ENCODE data around the gene WDR7.

Gene WDR7

DNA sequence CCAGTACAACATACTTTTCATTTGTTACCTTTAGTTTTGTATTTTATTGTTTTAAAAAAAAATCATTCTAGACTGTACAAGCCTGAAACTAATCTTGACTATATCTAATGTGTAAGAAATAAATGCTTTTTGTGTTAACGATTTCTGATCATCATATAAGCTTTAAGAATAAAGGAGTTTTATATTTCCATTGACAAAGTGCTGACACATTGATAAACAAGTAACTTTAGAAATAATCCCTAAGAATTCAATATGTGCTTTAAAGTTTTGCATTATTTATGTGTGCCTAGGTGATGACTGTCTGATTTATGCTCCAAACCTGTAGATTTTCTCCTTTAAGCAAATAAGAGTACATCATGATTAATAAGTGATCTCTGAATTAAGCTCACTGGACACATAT lies 248.5 kb downstream of the WDR7 start:
- no peak for DNase-seq

DNA sequence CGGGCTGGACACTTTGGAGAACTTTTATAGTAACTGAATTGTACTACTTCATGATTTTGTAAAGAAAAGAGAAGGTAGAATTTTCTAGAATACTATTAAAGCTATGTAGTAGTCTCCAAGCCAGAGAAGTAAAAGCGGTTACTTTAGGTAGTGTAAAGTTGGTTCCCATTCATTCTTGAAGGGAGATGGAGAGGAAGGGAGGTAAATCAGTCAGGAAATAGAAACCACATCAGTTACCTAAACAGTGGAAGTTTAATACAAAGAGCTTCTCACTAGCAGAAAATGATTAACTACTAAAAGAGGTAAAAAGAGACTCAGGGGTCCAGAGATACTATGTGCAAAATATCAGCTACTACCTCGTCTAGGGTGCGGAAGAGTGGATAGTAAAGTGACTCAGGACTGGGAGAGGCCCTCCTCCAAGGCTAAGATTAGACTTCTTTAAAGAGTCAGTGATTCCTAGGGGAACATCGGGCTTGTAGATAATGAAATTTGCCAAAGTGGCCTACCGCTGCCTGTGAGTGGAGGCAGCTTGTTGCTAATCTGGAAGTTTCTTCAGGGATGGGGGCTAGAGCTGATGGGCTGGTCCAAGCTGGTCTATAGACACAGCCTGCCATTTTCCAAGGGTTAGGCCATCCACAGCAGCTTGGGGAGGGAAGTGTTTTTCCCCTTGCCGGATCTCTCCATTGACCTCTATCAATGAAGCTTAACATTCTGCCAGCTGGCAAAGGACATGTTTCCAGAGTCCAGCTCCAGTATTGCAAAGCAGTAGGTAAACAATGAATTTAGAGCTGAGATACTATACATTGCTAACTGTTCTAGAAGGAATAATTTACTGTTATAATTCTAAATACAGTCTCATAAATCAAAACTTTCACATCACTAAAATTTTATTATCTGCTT lies 249.3 kb downstream of the WDR7 start:
- DNase-seq: no peak

DNA sequence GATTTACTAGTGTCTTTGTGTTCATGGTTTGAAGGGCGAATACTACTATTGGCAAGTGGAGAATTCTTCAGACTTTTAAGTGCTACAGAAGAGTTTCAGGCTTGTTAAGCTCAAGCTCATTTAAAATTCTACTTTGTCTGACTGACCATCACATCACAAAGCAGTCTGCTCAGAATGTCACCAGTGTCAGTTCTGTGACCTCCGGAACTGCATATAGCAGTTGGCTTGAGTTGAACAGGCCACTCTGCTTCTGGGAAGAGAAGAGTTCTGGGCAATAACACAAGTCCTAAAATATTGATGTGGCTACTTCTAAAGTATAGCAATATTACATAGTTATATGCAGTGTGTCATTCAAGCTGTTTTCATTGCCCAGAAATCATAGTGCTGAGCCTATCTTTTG lies 250.8 kb downstream of the WDR7 start:
- DNase-seq: no peak

DNA sequence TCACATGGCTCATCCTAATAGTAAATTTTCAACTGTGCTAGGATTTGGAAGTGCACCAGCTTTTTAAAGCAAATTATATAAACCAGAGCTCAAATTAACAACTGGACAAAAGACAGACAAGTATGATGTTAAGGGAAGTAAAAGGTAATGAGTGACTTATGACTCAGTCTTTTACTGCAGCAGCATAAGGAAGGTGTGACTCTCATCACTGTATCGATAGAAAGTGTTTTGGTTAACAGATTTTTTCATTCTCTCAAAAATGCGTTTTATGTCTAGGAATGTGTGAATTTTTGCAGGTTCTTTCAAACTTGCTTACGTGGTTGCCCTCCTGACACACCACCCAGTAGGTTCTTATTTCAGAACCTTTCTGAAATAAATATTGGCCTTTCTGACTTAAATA lies 251.5 kb downstream of the WDR7 start:
- no peak for DNase-seq

DNA sequence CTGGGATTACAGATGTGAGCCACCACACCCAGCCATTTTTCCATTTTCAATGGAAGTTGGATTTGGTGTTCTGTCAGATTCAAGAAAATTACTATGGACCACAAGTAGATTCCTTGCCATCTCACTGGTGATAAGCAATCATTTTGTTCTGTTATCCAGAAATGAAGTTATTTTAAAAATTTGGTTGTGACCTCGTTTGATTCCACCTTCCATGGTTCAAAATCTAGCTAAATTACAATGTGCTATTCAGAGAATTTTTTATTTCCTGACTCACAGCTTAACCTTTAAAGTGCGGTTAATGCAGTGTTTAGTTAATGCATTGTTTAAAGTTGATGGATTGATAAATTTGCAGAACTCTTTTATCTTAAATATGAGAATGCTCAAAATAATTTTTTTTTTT lies 252.5 kb downstream of the WDR7 start:
- no peak for DNase-seq

DNA sequence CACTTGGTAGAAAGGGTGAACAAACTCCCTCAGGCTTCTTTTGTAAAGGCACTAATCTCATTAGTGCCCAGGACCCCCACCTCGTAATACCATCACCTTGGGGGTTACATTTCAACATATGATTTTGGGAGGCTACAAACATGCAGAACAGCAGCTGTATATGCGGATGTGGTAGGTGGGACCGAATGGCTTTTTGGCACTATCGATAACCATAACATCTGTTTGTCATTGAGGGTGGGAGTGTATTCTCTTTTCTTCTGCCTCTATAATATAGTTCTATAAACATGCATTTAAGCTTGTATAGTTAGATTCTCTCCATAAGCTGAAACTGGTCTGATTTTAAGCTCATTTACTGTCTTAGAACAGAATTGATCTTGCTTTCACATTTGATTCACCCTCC lies 256.6 kb downstream of the WDR7 start:
- DNase-seq: no peak

DNA sequence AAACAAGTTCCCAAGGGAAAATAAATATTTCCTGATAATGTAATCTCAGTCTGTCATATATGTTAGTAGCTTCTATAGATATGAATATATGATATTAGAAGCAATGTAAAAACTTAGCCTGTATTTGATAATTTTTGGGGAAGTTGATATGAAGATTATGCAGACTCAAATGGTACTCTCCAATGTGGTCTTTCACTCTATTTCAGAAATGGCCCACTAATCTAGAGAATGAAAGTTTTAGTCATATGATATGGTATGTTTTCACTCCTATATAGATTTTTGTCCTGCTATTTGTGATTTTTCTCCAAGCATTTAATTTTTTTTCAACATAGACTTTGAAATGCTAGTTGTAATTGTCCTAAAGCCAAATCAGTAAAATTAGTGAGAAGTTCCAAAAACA lies 259.1 kb downstream of the WDR7 start:
- no peak for DNase-seq

DNA sequence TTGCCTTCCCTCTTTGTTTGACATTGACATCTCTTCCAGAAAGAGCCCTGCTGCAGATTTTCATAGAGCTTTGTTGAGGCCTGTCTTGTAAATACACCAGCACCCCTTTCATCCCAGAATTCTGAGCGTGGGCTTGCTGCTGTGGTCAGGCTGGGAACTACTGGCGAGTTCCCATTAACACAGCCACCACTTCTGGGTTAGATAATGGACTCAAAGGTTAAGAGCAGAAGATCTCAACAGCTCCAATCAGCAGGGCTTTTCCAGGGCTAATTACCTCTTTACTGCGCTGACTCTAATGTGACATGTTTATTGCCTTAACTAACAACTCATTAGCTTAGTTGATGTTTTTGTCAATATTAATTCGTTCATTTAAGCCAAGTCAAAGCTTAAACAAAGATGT lies 259.8 kb downstream of the WDR7 start:
- no peak for DNase-seq

DNA sequence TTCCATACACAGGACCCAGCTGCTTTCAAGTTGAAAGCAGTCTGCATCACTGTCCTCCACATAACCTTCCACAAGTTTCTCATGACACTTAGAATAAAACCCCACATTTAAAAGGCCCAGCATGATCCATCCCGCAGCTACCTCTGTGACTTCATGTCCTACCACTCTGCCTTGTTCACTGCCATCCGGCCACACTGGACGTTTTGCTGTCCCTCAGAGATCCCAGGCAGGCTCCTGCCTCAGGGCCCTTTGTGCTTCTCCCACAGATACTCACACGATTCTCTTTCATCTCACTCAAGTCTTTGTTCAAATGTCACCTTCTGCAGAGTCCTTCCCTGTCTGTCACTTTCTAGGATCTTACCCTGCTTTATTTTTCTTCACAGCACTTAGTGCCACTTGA lies 262.8 kb downstream of the WDR7 start:
- DNase-seq: no peak

DNA sequence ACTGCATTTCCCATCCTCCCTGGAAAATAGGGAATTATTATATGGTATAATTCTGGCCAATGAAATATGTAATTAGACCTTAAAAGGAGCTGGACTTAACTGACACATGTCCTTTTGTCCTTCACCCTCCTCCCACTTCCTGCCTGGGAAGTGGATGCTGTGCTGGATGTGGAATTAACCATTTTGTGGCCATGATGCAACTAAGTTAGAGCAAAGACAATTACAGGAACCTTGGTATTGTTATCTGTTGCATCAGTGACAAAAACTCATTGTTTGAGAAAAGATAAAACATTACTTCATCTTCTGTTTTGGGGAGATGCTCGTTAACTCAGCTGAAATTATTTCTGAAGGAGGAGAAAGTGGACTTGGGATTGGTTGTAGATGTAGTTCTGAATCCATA lies 268.0 kb downstream of the WDR7 start:
- DNase-seq: no peak

DNA sequence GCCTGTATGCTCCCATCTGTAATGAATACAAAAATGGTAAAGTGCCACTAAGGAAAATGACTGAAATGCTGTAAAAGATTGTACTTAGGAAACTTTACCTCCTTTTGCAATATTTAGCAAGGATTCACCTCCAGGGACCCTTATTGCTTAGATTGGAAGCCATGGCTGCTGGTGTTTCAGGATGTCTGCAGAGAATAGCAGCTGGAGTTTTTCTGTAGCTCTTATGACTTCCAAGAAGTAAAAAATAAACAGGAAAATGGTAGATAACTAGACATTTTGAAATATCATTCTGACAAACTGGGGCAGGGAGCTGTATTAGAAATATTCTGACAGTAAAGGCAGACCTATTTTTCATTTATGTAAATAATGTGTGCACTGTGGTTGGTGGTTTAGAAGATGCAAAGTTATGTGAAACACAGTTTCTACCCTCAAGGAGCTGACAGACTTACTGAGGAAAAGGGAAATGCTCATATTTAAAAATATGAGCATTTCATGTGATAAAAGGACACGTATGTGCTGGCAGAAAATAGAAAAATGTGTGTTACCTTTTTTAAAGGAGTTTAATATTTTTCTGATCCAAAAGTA lies 270.8 kb downstream of the WDR7 start:
- no peak for DNase-seq

DNA sequence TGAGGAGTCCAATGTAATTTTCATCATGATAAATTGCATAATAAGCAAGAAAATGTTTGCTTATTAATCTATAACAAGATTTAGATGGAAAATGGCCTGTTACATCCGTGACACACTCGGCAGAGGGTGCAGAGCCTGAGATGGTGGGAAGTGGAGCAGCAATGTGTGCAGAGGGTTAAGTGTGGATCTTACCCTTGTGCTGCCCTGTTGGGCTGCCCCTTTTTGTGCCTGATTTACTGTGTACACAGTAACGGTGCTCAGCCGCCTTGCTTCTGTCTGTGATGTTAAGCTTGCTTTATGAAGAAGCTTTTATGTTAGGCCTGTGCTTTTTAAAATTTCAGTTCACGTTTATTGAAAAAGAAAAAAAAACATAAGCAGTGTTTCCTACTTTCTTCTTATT lies 275.6 kb downstream of the WDR7 start:
- no peak for DNase-seq

DNA sequence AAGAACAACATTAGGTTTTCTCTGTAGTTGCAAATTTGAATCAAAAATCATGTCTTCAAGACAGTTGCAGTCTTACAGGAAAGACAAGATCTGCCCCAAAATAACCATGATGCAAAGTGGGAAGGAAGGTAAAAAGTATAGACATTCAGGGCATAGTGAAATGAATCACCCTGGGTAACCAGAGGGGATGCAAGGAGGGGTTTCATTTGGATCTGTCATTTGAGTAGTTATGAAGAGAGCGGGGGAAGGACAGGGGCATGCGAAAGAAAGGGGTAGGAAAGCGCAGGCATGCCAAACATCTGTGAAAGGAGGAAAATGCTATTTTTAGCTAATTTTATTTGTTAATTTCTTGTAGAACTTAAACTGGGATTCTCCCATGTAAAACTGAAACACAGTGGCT lies 276.6 kb downstream of the WDR7 start:
- DNase-seq: no peak

DNA sequence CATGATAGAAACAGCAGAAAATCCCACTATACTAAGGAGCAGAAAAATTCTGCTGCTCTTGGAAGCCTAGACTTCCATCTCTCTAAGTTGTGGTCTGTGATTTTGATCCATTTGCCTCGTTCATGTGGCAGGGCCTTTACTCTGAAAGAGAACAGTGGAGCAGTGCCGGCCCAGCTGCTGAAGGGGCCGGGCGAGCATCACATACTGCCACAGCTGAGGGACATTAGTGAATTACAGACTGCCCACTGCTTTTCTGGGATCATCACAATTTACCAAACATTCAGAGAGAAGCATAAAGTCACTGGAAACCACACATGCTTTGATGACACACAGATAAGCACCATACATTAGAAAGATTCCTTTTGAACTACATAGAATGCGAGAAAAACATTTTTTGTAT lies 278.7 kb downstream of the WDR7 start:
- DNase-seq: no peak

DNA sequence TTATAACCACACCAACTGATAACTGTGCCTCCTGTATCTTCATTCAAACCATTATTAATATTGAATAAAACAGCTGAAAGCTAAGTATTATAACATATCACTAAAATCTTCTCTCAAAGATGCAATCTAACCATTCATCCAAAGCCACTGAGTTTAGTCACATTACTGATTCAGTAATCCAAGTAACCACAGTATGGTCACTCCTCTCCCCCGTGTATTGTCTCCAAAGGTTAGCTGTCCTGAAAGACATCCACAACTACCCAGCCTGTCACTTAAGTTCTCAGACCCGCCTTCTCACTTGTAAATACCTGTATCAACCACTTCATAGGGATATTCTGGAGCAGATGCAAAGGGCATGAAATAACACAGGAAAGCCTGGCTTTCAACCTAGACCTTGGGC lies 282.3 kb downstream of the WDR7 start:
- no peak for DNase-seq

DNA sequence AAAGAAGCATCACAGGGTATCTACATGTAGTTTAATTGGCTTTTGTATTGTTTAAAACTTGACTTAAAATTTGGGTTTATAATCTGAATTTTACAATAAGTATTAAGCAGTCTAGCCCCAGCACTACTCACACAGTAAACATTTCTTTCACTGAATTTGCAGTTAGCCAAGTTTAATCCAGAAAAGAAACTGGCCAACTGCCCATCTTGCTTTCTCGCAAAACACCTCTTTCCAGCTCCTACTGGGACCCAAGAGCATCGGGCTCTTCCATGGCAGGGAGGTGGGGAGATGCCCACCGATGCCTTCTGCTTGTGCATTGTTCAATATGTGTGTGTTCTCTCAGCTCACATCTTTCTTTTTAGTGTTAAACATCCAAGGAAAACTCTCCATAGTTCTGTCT lies 283.0 kb downstream of the WDR7 start:
- no peak for DNase-seq

DNA sequence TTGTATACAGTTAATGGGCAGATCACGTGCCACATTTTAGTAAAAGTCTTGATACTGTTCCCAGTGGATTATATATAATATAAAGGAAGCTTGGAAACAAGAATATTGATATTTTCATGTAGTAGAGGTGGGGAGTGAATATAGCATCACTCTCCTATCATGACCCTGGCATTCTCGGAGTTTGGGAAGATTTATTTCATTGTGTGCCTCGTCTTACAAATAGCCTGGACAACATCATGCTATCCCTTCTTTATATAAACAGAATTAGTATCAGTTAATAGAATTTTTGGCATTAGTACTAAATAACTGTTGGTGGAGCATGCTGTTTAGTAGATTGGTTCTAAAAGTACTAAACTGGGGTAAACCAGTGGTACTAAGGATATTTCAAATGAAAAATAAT lies 283.7 kb downstream of the WDR7 start:
- no peak for DNase-seq

DNA sequence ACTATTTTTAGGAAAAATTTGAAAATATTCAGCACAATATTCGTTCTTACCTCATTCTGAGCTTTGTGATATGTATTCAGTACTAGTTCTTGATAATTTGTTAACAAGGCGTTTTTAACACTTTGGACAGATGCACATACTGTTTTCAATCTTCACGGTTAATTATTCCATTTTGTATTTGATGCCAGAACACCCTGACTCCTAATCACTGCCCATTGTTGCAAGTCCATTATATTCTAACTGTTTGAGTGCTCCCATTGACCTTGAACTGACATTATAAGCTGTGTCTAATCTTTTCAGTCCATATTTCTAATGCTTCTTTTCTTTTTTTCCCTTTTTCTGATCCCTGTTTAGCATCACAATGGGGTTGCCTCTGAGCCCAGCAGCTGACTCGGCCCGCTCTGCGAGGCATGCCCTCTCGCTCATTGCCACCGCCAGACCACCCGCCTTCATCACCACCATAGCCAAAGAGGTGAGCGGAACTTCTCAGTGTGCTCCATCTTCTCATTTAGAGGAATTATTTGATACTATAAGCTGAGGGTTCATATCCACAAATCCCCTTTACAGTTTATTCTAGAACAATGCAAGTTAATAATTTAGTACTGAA lies 284.4 kb downstream of the WDR7 start:
- DNase-seq: no peak

DNA sequence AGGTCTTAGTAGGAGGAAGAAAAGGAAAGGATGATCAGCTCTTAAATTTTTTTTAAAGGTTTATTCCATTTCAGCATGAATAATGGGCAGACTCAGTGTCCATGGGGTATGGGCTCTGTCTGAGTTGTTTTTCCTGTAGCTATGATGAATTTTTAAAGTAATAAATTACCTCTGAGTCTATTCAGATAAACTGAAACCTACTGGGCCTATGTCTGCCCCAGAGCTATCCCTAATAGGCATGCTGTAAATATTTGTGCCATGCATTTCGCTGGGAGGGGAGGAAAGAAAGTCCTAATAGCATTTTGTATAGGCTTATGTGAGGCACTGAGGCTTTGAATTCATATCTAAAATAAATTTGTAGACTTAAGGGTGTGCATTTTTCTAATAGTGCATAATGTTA lies 285.3 kb downstream of the WDR7 start:
- no peak for DNase-seq

DNA sequence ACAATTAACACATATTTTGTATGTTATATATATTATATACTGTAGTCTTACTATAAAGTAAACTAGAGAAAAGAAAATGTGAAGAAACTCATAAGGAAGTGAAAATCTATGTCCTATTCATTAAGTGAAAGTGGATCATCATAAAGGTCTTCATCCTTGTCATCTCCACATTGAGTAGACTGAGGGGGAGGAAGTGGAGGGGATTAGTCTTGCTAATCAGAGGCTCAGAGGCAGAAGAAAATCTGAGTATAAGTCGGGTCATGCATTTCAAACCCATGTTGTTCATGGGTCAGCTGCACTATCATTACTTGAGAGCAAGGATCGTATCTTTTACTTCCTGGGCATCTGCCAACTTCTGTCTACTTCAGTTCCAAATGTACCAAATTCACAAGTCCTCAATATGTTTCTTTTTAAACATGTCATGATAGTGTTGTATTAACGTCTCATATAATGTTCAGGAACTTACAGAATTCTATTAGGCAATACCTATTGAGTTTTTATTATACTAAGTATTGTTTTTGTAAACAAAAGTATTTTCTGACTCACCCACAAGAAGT lies 286.8 kb downstream of the WDR7 start:
- DNase-seq: no peak

DNA sequence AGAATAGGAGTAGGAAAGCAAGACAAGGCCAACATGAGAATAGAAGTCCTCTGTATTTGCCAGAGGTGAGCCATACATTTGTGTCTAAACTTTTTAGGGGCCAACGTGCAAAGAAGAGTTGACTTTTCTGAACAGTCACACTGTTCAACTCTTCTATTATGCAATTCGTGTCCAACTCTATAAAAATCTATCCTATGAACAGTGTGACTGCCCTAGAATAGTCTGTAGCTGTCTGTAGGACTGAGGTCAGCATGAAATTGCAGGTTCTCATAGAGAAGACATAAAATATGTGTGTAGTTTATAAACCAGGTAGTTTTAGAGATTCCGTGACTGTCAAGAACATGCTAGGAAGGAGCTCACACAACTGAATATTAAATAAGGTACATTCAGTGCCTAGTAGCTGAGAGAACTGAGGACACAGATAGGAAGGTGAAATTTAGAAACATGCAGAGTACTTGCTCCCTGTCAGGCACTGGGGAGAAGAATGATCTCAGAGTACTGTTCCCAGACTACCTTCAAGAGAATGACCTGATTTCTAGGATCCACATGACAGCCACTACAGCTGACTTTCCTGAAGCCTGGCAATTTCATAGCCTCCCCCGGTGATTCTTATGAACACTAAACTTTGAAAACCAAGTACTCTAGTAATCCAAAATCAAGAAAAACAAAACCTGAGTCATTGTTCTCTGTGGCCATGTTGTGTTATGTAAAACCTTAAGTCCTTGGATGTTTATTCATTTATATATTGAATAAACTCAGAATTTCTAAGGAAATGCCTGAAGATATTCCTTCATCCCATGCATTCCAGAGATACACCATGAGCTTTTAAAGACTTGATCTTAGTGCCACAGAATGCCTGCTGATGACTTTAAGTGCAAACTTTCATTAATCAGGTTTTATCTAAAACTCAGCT lies 294.3 kb downstream of the WDR7 start:
- no peak for DNase-seq

DNA sequence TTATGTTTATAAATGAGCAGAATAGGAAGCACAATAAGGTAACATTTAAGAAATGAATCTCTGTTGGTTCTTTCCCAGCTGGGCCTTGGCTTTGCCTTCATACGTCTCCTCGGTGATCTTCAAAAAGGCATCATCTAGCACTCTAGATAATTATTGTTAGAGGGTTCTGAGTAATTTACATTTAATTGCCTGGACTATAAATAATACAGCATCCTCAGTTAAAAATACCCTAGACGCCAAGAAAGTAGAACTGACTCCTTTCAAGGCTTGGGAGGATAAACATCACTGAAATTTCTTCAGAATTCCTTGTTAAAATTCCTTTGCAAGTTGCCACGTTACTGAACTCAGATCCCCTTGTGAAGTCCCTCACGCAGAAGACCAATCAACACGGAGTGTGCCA lies 296.1 kb downstream of the WDR7 start:
- no peak for DNase-seq

DNA sequence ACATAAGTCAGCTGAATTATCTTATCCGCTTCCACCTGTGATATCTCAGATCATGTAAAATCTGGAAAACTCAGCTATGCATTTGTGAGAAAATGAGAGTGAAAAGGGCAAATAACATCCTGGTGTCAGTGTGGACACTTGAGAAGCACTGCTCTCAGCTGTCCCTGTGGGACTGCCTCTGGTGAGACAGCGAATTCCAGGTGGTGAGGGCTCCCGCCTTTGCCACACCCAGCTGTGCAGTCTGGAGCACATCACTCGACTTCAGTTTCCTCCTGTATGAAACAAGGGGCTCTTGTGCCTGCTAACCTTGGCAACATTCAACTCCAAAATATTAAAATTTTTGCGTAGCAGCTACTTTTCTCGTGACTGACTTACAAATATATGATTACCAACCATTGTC lies 300.9 kb downstream of the WDR7 start:
- no peak for DNase-seq

Measured in GF-D8 (cell line).